Measurements from ENCODE around the gene PARD6G. TPM values are rescaled to one million over a fixed set of nuclear protein-coding genes. Genes with fewer than 3 reads are reported as not detected.

The PARD6G gene
- total and polyA plus RNA-seq, 2 of the 13 experiments (the other 11 are each of a cell fraction or from before 2014, with no cell fraction given): 3.6 to 7.4 TPM

DNA sequence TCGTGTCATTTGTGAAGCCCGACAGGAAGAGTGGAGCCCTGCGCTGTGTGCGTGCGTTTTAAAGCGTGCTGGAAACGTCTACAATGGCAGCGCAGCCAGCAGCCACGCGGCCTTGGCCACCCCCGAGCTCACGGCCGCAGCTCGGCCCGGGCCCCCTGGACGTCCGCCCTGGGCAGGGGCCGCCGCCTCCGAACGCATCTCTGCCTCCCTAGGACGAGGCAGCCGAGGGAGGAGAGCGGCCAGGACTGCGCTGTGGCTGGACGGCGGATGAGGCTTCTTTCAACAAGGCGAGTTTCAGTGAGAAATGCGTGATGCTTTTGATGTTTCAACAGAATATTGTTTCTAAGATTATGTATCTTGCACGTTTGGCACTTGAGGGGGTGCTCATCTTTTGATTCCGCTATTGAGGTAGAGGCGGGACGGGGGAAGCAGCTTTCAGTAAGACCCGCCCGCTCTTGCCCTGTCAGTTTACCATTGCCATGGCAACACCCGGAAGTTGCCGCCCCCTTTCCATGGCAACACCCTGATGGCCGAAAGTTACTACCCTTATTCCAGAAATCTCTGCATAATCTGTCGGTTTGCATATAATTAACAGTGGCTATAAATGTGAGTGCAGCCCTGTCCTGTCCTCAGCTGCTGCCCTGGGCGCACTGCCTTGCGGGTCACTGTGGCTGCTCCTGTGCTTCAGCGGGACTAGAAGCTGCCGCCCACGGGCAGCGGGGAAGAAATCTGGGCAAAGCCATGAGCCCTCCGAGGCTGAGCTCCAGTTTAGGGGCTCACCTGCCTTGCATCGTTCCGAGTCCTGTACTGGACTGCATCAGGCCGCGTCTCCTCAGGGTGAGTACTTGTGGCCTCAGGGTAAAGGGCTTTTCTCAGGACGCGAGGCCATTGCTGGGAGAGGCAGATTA is 99.6 kb downstream of the PARD6G start:
- Histone ChIP-seq H3K9ac (ENCODE audit: insufficient read depth, low read depth, low read length) (peak overlapping the region; percentile 37), H3K9me3 (ENCODE audit: low read length) (no peaks in the 10 kb centered on the region), H3K27me3 (ENCODE audit: control insufficient read depth in 1 of 2, insufficient read depth in 2 of 2, low read length in 2 of 2) (no peaks in the 10 kb centered on the region), H3K4me2 (ENCODE audit: low read depth, low read length) (peak overlapping the region; percentile 89), H3K4me3 (replicated peaks in 1 of 3; ENCODE audit: insufficient read depth in 1 of 3, low read depth in 2 of 3, low read length in 3 of 3) (peak overlapping the region; percentile 65 to 72 (median 68)), H2AFZ (ENCODE audit: low read length) (no peak overlapping the region), H3K4me1 (ENCODE audit: insufficient read depth, low read length) (peaks cover 39% of the 10 kb centered on the region), H4K20me1 (ENCODE audit: insufficient read depth, low read length) (no peaks in the 10 kb centered on the region; the same call in 1 of the 2 replicates), H3K79me2 (ENCODE audit: insufficient read depth, low read length) (no peaks in the 10 kb centered on the region), H3K27ac (ENCODE audit: extremely low read length, insufficient read depth, low read length) (peak overlapping the region; percentile 2), H3K36me3 (replicated peaks in 1 of 2; ENCODE audit: control insufficient read depth in 1 of 2, insufficient read depth in 2 of 2, low read length in 2 of 2) (no peaks in the 10 kb centered on the region; a peak in 1 of 5 replicates)
- peak; percentile 77 for DNase-seq (ENCODE audit: low spot score)
- POLR2A ChIA-PET: interaction anchor here (1.9 kb wide), 1 partner anchor 214 kb away, joined by 5 read pairs; no protein-coding TSS in a partner anchor
- ATAC-seq: peak; percentile 82
- WGBS (ENCODE audit: low lambda C conversion rate): 71% methylated on average over 26 of the region's 52 CpGs
- CTCF ChIA-PET (ENCODE audit: low intra/inter-chr PET ratio, low total read pairs): no interaction called here
- in situ Hi-C loops (cut with HindIII; ENCODE audit: extremely low pct_ligation_motif_present, low pct_unique_long_range_greater_than_20kb) (no loop called here), intact Hi-C loops (cut with micrococcal nuclease; ENCODE audit: unreplicated experiment) (no loop called here)
- BruUV-seq (replicated peaks): no TSS peak
- no peak for FAIRE-seq
- TF ChIP-seq RFX3 (CRISPR knock-in tag; IDR thresholded peaks at IDR 0.05): peak; percentile 94
- no peak for TF ChIP-seq ZNF7 (CRISPR knock-in tag; IDR thresholded peaks at IDR 0.05)
- TF ChIP-seq SMAD3 (CRISPR knock-in tag; IDR thresholded peaks at IDR 0.05): no peak
- no peak for TF ChIP-seq ZNF382 (CRISPR knock-in tag; IDR thresholded peaks at IDR 0.05; ENCODE audit: borderline replicate concordance)
- no peak for TF ChIP-seq JARID2 (CRISPR knock-in tag; IDR thresholded peaks at IDR 0.05; ENCODE audit: insufficient replicate concordance)
- TF ChIP-seq DMAP1 (CRISPR knock-in tag; IDR thresholded peaks at IDR 0.05): no peak
- no peak for TF ChIP-seq CBFB (CRISPR knock-in tag; IDR thresholded peaks at IDR 0.05)
- TF ChIP-seq ZNF619 (CRISPR knock-in tag; IDR thresholded peaks at IDR 0.05): no peak
- peak; percentile 98 for TF ChIP-seq RBM22 (optimal IDR thresholded peaks at IDR 0.05; ENCODE audit: low read length)
- TF ChIP-seq ZNF850 (CRISPR knock-in tag; conservative IDR thresholded peaks at IDR 0.05): no peak
- TF ChIP-seq ZNF572 (CRISPR knock-in tag; IDR thresholded peaks at IDR 0.05): no peak
- TF ChIP-seq SP2 (CRISPR knock-in tag; IDR thresholded peaks at IDR 0.05): peak; percentile 72
- TF ChIP-seq POLR2AphosphoS5 (IDR thresholded peaks at IDR 0.05; ENCODE audit: low read depth, low read length): peak; percentile 63
- 0 out of 2 replicates have a peak, but pooled peaks have one; percentile 16 for TF ChIP-seq THAP11 (CRISPR knock-in tag; IDR thresholded peaks at IDR 0.05)
- TF ChIP-seq HOXD1 (CRISPR knock-in tag; IDR thresholded peaks at IDR 0.05): no peak
- 0 out of 2 replicates have a peak, but pooled peaks have one; percentile 16 for TF ChIP-seq KMT2B (CRISPR knock-in tag; IDR thresholded peaks at IDR 0.05)
- no peak for TF ChIP-seq ZNF160 (CRISPR knock-in tag; IDR thresholded peaks at IDR 0.05)
- TF ChIP-seq, protein P1, sequence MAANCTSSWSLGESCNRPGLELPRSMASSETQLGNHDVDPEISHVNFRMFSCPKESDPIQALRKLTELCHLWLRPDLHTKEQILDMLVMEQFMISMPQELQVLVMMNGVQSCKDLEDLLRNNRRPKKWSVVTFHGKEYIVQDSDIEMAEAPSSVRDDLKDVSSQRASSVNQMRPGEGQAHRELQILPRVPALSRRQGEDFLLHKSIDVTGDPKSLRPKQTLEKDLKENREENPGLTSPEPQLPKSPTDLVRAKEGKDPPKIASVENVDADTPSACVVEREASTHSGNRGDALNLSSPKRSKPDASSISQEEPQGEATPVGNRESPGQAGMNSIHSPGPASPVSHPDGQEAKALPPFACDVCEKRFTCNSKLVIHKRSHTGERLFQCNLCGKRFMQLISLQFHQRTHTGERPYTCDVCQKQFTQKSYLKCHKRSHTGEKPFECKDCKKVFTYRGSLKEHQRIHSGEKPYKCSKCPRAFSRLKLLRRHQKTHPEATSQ (CRISPR knock-in tag; IDR thresholded peaks at IDR 0.05; ENCODE audit: borderline replicate concordance): no peak
- TF ChIP-seq IRF2 (CRISPR knock-in tag; IDR thresholded peaks at IDR 0.05): no peak
- TF ChIP-seq KLF11 (CRISPR knock-in tag; IDR thresholded peaks at IDR 0.05): no peak
- no peak for TF ChIP-seq ZNF552 (CRISPR knock-in tag; IDR thresholded peaks at IDR 0.05; ENCODE audit: borderline replicate concordance)
- TF ChIP-seq ZNF563 (CRISPR knock-in tag; IDR thresholded peaks at IDR 0.05): no peak
- TF ChIP-seq, protein P2, sequence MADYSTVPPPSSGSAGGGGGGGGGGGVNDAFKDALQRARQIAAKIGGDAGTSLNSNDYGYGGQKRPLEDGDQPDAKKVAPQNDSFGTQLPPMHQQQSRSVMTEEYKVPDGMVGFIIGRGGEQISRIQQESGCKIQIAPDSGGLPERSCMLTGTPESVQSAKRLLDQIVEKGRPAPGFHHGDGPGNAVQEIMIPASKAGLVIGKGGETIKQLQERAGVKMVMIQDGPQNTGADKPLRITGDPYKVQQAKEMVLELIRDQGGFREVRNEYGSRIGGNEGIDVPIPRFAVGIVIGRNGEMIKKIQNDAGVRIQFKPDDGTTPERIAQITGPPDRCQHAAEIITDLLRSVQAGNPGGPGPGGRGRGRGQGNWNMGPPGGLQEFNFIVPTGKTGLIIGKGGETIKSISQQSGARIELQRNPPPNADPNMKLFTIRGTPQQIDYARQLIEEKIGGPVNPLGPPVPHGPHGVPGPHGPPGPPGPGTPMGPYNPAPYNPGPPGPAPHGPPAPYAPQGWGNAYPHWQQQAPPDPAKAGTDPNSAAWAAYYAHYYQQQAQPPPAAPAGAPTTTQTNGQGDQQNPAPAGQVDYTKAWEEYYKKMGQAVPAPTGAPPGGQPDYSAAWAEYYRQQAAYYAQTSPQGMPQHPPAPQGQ (CRISPR knock-in tag; IDR thresholded peaks at IDR 0.05; ENCODE audit: borderline replicate concordance): no peak
- TF ChIP-seq ZNF331 (CRISPR knock-in tag; IDR thresholded peaks at IDR 0.05): 0 out of 2 replicates have a peak, but pooled peaks have one; percentile 7
- no peak for TF ChIP-seq MAFF (IDR thresholded peaks at IDR 0.05; ENCODE audit: low read depth, low read length)

Data from HepG2 (cell line).